GM18858 (cell line): Measurements from ENCODE around the gene TTBK1.
"Not testable (repeated sequence)": the region's sequence is repeated elsewhere in the genome, so short reads cannot be mapped to it uniquely, and the experiment has no call there.

Experiments
- ATAC-seq: cut with Tn5 transposase; IDR thresholded peaks from one replicate; pipeline ENCODE4 v1.9.1; 2021; ENCODE audit not compliant: unreplicated experiment

TTBK1 gene

GRCh38 chr6:43302126-43302525 lies 58.8 kb downstream of the TTBK1 start:
- ATAC-seq: no peak

GRCh38 chr6:43303006-43303405 lies 59.7 kb downstream of the TTBK1 start:
- not testable (repeated sequence) for ATAC-seq

GRCh38 chr6:43303751-43304331 lies 60.6 kb downstream of the TTBK1 start:
- ATAC-seq: no peak

GRCh38 chr6:43304361-43304760 lies 61.1 kb downstream of the TTBK1 start:
- ATAC-seq: no peak

- ATAC-seq: no peak
These were observed 61.6 kb downstream of the TTBK1 start for GRCh38 chr6:43304882-43305281.

GRCh38 chr6:43306086-43306485 lies 62.8 kb downstream of the TTBK1 start:
- ATAC-seq: no peak

- no peak for ATAC-seq
These were observed 64.3 kb downstream of the TTBK1 start for GRCh38 chr6:43307451-43308100.

GRCh38 chr6:43308101-43308989 lies 65.1 kb downstream of the TTBK1 start, which contains the start of gene CRIP3:
Gene CRIP3 (minus strand): TSS chr6:43308826. CDS start chr6:43308792, 34 bp downstream.
- no peak for ATAC-seq

- ATAC-seq: no peak
These were observed 65.8 kb downstream of the TTBK1 start for GRCh38 chr6:43308990-43309477.

- ATAC-seq: no peak
These were observed 66.9 kb downstream of the TTBK1 start for GRCh38 chr6:43310134-43310533.

- ATAC-seq: no peak
These were observed 67.3 kb downstream of the TTBK1 start for GRCh38 chr6:43310624-43311023.

GRCh38 chr6:43311666-43312065 lies 68.4 kb downstream of the TTBK1 start:
- ATAC-seq: no peak

GRCh38 chr6:43313813-43314212 lies 70.5 kb downstream of the TTBK1 start:
- ATAC-seq: no peak

- ATAC-seq: no peak
These were observed 74.7 kb downstream of the TTBK1 start for GRCh38 chr6:43318011-43318410.

- no peak for ATAC-seq
These were observed 82.6 kb downstream of the TTBK1 start for GRCh38 chr6:43325876-43326275.

- no peak for ATAC-seq
These were observed 85.2 kb downstream of the TTBK1 start for GRCh38 chr6:43328528-43328927.

- no peak for ATAC-seq
These were observed 88.2 kb downstream of the TTBK1 start for GRCh38 chr6:43331470-43331869.

- no peak for ATAC-seq
These were observed 88.6 kb downstream of the TTBK1 start for GRCh38 chr6:43331891-43332290.

GRCh38 chr6:43334466-43335095 lies 91.3 kb downstream of the TTBK1 start:
- no peak for ATAC-seq

- no peak for ATAC-seq
These were observed 92.2 kb downstream of the TTBK1 start for GRCh38 chr6:43335469-43335868.

GRCh38 chr6:43336382-43336781 lies 93.1 kb downstream of the TTBK1 start:
- no peak for ATAC-seq
